Sigmoid colon (tissue), 7 donors: ENCODE data around the gene TTLL13. TPM values are rescaled to one million over a fixed set of nuclear protein-coding genes. Genes with fewer than 3 reads are reported as not detected.

Source experiments
- DNase-seq: peaks from one replicate; pipeline ENCODE4 v3.0.0-alpha.2; 2019
- H3K27ac ChIP-seq, 4 donors: fragments of 200-600 bp; sonication (generic); one replicate each; pipeline ENCODE4 v1.5.1; 2016 to 2019; ENCODE audit warnings: mild to moderate bottlenecking in 1 of 4
- H3K27me3 ChIP-seq, 3 donors: fragments of 200-600 bp; sonication (generic); one replicate each; pipeline ENCODE4 v1.5.1; 2019; ENCODE audit warnings: mild to moderate bottlenecking in 1 of 3
- H3K36me3 ChIP-seq, 4 donors: fragments of 200-600 bp; sonication (generic); one replicate each; pipeline ENCODE4 v1.5.1; 2016 to 2019
- H3K4me1 ChIP-seq, 4 donors: fragments of 200-600 bp; sonication (generic); one replicate each; pipeline ENCODE4 v1.5.1; 2017 to 2019
- H3K4me3 ChIP-seq, 4 donors: fragments of 200-600 bp; sonication (generic); one replicate each; pipeline ENCODE4 v1.5.1; 2017 to 2019; ENCODE audit warnings: mild to moderate bottlenecking in 2 of 4, moderate library complexity in 1 of 4
- H3K9me3 ChIP-seq, 4 donors: fragments of 200-600 bp in 3 of 4; sonication (generic) in 3 of 4; one replicate each; pipeline versions ENCODE4 v1.5.1 to v1.6.1; 2013 to 2019
- CTCF ChIP-seq, 4 experiments: fragments of 450-650 bp in 3 of 4; fragments of 200-600 bp in 1 of 4; IDR thresholded peaks; one replicate each; pipeline ENCODE4 v1.5.1; 2016 to 2019; ENCODE audit warnings: antibody characterized with exemption in 4 of 4, mild to moderate bottlenecking in 3 of 4, moderate library complexity in 2 of 4
- EP300 ChIP-seq, 4 donors: sonication (generic); formaldehyde crosslinking; IDR thresholded peaks; one replicate each; pipeline ENCODE4 v1.6.1; 2017; ENCODE audit warnings: antibody characterized with exemption in 4 of 4
- POLR2A ChIP-seq, 2 donors: fragments of 450-650 bp; IDR thresholded peaks; one replicate each; pipeline ENCODE4 v1.6.1; 2016; ENCODE audit warnings: antibody characterized with exemption in 2 of 2, mild to moderate bottlenecking in 2 of 2, moderate library complexity in 2 of 2
- POLR2AphosphoS5 ChIP-seq, 4 donors: sonication (generic); formaldehyde crosslinking; IDR thresholded peaks; one replicate each; pipeline ENCODE4 v1.6.1; 2017; ENCODE audit warnings: antibody characterized with exemption in 4 of 4
- WGBS, 2 donors: extraction: QIAGEN DNeasy Blood & Tissue Kit; methylation state at CpG; one replicate each; pipeline ENCODE4 v1.1.7; 2013; 5-methylcytosine and 5-hydroxymethylcytosine counted together
- intact Hi-C: fragments of 100-400 bp; cut with DNase I; formaldehyde crosslinking; loops from one replicate; pipeline ENCODE4 v1.15.1; 2023
- polyA plus RNA-seq, 3 donors: library from polyadenylated mRNA; stranded (reverse); fragments of 200-250 nt; gene quantifications; one replicate each; pipeline ENCODE4 v1.2.3, GENCODE V29; 2013
- small RNA-seq, 3 donors: library from RNA; depleted of rRNA; stranded (forward); fragments of <200 nt; gene quantifications; one replicate each; pipeline ENCODE3, GENCODE V24; 2016
- total RNA-seq, 4 donors: library from RNA; depleted of rRNA; stranded (reverse); fragments of >200 nt; gene quantifications; one replicate each; pipeline ENCODE4 v1.1.0, GENCODE V29; 2016
- donor health status: healthy with polysubstance abuse.
- donor health status: Bipolar disorder and iron deficiency.
- donor health status: healthy.

TTLL13 gene
- total and polyA plus RNA-seq, 7 donors, result 0.25 TPM; not detected in 6

GRCh38 chr15:90309020-90309419, 59.7 kb downstream of the TTLL13 start:
- Histone ChIP-seq H3K4me1 (no peaks in the 10 kb centered on the region), H3K4me3 (no peak overlapping the region), H3K27ac (no peak overlapping the region), H3K27me3 (no peaks in the 10 kb centered on the region), H3K36me3 (no peaks in the 10 kb centered on the region), H3K9me3 (no peaks in the 10 kb centered on the region)
- no peak for DNase-seq
- intact Hi-C loops, result no loop called here
- TF ChIP-seq EP300 (IDR thresholded peaks at IDR 0.05) (no peak), CTCF (IDR thresholded peaks at IDR 0.05) (no peak), POLR2A (IDR thresholded peaks at IDR 0.05) (no peak), POLR2AphosphoS5 (IDR thresholded peaks at IDR 0.05) (no peak)
- whole genome bisulfite sequencing, 2 donors, result 95% methylated on average over 4 of the region's 4 CpGs

Small RNA genes lying within 50 kb of the gene (small RNA-seq; reads per million reads assigned to genes)
- 0 reads per million in 3 donors for gene AC091167.3
- 0 reads per million in 3 donors for gene RN7SL736P

Other genes with a start within 250 kb of the TTLL13 start
- 10 to 100 TPM in 1 of 4 donors, 1 to 10 TPM in 3; 5.3 to 10.0 (median 7.5) TPM for gene ZNF710, start 248.2 kb upstream of the TTLL13 start, total RNA-seq
- 10 to 100 TPM; 13.8 to 28.2 (median 24.1) TPM for gene ZNF710, start 248.2 kb upstream of the TTLL13 start, polyA plus RNA-seq
- gene IDH2, start 147.1 kb upstream of the TTLL13 start, total RNA-seq, result 100 to 1,000 TPM in 3 of 4 donors, 10 to 100 TPM in 1; 77.2 to 164 (median 116) TPM
- 100 to 1,000 TPM in 1 of 3 donors, 10 to 100 TPM in 2; 43.8 to 210 (median 90.2) TPM for gene IDH2, start 147.1 kb upstream of the TTLL13 start, polyA plus RNA-seq
- 10 to 100 TPM; 42.0 to 72.4 (median 58.6) TPM for gene SEMA4B, start 48.2 kb upstream of the TTLL13 start, total RNA-seq
- 10 to 100 TPM; 10.6 to 94.5 (median 11.4) TPM for gene SEMA4B, start 48.2 kb upstream of the TTLL13 start, polyA plus RNA-seq
- gene CIB1, start 15.6 kb upstream of the TTLL13 start, total RNA-seq, result 10 to 100 TPM; 18.6 to 35.7 (median 35.5) TPM
- 100 to 1,000 TPM; 283 to 436 (median 359) TPM for gene CIB1, start 15.6 kb upstream of the TTLL13 start, polyA plus RNA-seq
- 1 to 10 TPM; 3.0 to 7.5 (median 5.4) TPM for gene GDPGP1, start 15.3 kb upstream of the TTLL13 start, total RNA-seq
- 10 to 100 TPM in 1 of 3 donors, 1 to 10 TPM in 2; 7.9 to 12.7 (median 9.0) TPM for gene GDPGP1, start 15.3 kb upstream of the TTLL13 start, polyA plus RNA-seq
- gene NGRN, start 16.1 kb downstream of the TTLL13 start, total RNA-seq, result 100 to 1,000 TPM in 3 of 4 donors, 10 to 100 TPM in 1; 81.2 to 139 (median 111) TPM
- gene NGRN, start 16.1 kb downstream of the TTLL13 start, polyA plus RNA-seq, result 10 to 100 TPM; 43.2 to 66.7 (median 51.8) TPM
- gene ZNF774, start 102.7 kb downstream of the TTLL13 start, total RNA-seq, result 1 to 10 TPM; 1.5 to 4.3 (median 2.5) TPM
- gene ZNF774, start 102.7 kb downstream of the TTLL13 start, polyA plus RNA-seq, result 1 to 10 TPM; 1.4 to 4.0 (median 1.8) TPM
- gene IQGAP1, start 138.7 kb downstream of the TTLL13 start, total RNA-seq, result 100 to 1,000 TPM; 135 to 283 (median 183) TPM
- gene IQGAP1, start 138.7 kb downstream of the TTLL13 start, polyA plus RNA-seq, result 100 to 1,000 TPM in 1 of 3 donors, 10 to 100 TPM in 2; 96.7 to 120 (median 97.6) TPM